ENCODE results near the gene FAM171A1.

Gene FAM171A1

DNA sequence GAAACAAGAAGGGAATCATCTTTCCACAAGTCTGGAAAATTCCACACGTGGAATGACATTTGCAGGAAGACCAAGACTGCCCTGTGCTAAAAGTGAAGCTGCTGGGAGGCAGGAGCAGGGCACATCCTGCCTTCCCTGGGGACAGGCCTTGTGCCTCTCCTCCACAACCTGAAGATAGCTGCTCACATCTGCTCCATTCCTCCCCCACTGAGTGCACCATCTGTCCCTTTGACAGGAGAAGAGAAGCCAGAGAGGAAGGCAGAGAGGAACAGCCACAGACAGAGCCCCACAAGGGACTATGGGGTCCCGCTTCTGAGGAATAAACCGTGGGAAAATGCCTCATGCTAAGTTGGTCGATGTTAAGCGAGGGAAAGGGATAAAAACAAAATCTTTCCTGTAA lies 15.9 kb upstream of the FAM171A1 start:
- DNase-seq (ENCODE audit: low read depth), result no peak
- TF ChIP-seq, protein P1, sequence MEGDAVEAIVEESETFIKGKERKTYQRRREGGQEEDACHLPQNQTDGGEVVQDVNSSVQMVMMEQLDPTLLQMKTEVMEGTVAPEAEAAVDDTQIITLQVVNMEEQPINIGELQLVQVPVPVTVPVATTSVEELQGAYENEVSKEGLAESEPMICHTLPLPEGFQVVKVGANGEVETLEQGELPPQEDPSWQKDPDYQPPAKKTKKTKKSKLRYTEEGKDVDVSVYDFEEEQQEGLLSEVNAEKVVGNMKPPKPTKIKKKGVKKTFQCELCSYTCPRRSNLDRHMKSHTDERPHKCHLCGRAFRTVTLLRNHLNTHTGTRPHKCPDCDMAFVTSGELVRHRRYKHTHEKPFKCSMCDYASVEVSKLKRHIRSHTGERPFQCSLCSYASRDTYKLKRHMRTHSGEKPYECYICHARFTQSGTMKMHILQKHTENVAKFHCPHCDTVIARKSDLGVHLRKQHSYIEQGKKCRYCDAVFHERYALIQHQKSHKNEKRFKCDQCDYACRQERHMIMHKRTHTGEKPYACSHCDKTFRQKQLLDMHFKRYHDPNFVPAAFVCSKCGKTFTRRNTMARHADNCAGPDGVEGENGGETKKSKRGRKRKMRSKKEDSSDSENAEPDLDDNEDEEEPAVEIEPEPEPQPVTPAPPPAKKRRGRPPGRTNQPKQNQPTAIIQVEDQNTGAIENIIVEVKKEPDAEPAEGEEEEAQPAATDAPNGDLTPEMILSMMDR (IDR thresholded peaks at IDR 0.05; ENCODE audit: control insufficient read depth, insufficient read depth, low read depth, low read length, missing control alignments), result no peak
- no peak overlapping the region for H3K4me3 ChIP-seq (ENCODE audit: control insufficient read depth, low read depth, low read length)

DNA sequence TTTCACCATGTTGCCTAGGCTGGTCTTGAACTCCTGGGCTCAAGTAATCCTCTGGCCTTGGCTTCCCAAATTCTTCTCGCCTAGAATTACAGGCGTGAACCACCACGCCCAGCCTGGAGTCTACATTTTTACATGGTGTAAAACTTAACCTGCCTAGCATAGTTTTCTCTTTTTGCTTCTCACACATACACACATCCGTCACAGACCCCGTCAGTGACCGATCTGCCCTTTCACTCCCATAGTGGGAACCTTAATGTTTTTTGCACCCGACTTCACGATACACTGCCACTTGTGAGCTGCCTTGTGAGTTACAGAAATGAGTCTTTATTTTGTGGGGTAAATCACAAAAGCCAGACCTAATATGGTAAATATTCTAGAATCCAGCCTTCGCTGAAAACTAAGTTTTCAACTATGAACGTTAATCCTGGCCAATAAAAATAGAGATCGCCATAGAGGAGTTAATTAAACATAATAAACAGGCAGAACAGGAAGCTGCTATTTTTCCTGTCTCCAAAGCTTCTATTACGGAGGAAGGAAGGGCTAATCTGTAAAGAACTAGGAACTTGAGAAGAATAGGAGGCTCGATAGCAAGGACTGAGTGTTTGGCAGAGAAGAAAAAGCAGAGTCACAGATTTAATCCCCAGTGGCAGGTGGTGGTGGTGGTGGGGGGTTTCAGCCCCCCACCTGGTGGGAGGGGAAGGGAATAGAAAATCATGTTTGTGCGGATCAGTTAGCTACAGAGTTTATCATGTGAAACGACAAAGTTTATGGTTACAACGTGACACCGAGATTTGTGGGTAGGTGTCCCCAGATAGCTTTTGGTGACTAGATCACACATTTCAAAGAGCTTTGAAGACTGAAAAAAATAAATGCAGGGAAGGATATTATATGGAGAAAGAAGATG lies 14.7 kb upstream of the FAM171A1 start:
- DNase-seq (ENCODE audit: low read depth), result no peak
- no peak overlapping the region for H3K4me3 ChIP-seq (ENCODE audit: control insufficient read depth, low read depth, low read length)
- TF ChIP-seq, protein P1 (IDR thresholded peaks at IDR 0.05; ENCODE audit: control insufficient read depth, insufficient read depth, low read depth, low read length, missing control alignments), result no peak

DNA sequence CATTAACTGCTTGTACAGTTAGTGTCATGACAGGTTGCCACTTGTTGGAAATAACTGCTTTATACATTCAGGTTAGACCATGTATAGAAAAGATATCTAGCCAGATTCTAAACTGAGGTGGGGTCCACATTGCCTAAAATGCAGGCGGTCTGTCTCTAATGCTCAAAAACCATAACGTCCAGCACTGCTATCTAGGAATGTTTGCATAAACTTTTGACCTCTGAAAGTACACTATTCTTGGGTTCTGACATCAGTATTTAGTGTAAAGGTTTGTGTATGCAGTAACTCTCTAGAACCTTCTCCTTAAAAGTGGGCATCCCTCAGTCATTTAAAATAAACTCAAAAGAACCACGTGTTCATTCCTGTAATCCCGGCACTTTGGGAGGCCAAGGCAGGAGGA lies 10.3 kb upstream of the FAM171A1 start:
- no peak for DNase-seq (ENCODE audit: low read depth)
- TF ChIP-seq, protein P1 (IDR thresholded peaks at IDR 0.05; ENCODE audit: control insufficient read depth, insufficient read depth, low read depth, low read length, missing control alignments), result no peak
- no peak overlapping the region for H3K4me3 ChIP-seq (ENCODE audit: control insufficient read depth, low read depth, low read length)

DNA sequence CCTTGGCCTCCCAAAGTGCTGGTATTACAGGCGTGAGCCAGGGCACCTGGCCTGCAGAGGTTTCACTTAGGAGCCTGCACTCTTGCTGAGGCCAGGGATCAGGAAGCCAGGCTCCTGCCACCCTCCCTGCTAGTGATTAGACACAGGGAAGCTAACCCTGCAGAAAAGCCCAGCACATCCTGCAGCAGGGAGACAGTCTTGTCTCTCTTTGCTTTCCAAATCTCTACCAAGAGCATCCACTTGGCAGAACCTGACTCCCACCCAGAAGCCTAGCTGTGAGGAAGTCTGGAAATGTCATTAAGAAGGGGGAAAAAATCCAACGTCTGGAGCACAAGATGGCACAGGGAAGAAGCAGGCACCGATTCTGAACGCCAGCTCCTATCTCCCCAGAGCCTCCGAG lies 8.0 kb upstream of the FAM171A1 start:
- H3K4me3 ChIP-seq (ENCODE audit: control insufficient read depth, low read depth, low read length), result no peak overlapping the region
- TF ChIP-seq, protein P1 (IDR thresholded peaks at IDR 0.05; ENCODE audit: control insufficient read depth, insufficient read depth, low read depth, low read length, missing control alignments), result no peak
- DNase-seq (ENCODE audit: low read depth), result no peak

DNA sequence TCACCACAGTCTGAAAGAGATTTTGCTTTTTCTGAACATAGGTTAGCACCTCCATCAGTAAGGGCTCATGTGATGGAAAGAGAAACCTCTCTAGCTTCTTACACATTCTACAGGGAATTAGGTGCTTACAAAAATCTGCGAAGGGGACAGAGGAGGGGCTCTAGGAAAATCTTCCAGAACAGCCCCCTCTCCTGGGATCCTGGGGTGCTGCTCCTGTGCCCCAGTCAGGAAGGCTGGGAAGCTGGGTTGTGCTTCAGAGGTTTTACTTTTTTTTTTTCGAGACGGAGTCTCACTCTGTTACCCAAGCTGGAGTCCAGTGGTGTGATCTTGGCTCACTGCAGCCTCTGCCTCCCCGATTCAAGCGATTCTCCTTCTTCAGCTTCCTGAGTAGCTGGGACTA lies 7.5 kb upstream of the FAM171A1 start:
- TF ChIP-seq, protein P1 (IDR thresholded peaks at IDR 0.05; ENCODE audit: control insufficient read depth, insufficient read depth, low read depth, low read length, missing control alignments), result no peak
- no peak overlapping the region for H3K4me3 ChIP-seq (ENCODE audit: control insufficient read depth, low read depth, low read length)
- DNase-seq (ENCODE audit: low read depth), result no peak

DNA sequence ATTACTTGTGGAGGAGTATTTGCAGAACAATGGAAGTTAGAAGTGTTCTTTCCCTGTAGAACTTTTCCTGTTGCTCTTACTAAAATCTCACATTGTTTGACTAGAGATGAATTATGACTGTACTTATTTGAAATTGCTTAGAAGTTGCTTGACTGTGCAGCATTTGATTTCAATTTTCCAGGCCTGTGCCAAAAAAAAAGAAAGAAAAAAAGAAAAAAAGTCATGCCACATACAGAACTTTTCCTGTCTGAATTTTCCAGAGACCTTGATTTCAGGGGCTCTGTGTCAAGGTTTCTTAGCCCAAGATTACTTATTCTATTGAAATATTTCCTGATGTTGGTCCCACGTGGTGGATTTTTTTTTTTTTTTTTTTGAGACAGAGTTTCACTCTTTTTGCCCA lies 3.5 kb upstream of the FAM171A1 start:
- H3K4me3 ChIP-seq (ENCODE audit: control insufficient read depth, low read depth, low read length), result no peak overlapping the region
- TF ChIP-seq, protein P1 (IDR thresholded peaks at IDR 0.05; ENCODE audit: control insufficient read depth, insufficient read depth, low read depth, low read length, missing control alignments), result no peak
- DNase-seq (ENCODE audit: low read depth), result no peak
